CD4-positive, alpha-beta T cell treated with Interleukin-2 at 100 ng/mL for 4 hours (primary cell): ENCODE results near the gene MREG.
A peak's percentile ranks its signal among the peaks of the same experiment; 100 is the strongest.
"Not testable (repeated sequence)": the region's sequence is repeated elsewhere in the genome, so short reads cannot be mapped to it uniquely, and the experiment has no call there.

Experiments used
- DNase-seq: peaks from one replicate; pipeline ENCODE4 v3.0.0-alpha.2; 2020; ENCODE audit warnings: low spot score

Gene MREG

GRCh38 chr2:216021768-216022565, 8.6 kb upstream of the MREG start:
- DNase-seq: no peak

- DNase-seq: no peak
These were observed 5.4 kb upstream of the MREG start for GRCh38 chr2:216018709-216019108.

DNA sequence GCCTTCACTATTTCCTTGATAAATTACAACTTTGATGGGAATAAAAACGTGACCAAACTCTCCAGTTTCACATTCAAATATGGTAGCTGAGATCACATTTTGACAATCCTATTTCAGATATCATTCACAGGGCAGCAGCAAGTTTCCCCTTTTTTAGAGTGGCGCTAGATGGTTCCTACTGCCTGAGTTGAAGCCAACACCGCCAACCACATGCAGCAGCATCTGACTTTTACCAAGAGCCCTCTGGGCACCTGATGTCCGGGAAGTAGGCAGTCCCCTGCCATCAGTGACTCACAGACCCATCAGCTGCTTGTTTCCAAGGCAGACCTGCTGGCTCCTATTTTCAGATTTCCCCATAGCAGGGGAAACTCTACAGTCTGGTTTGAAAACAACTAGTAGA, 4.0 kb upstream of the MREG start:
- DNase-seq: peak; percentile 37

- peak; percentile 15 for DNase-seq
These were observed 3.2 kb upstream of the MREG start for GRCh38 chr2:216016581-216016980.

GRCh38 chr2:216015722-216016464, 2.5 kb upstream of the MREG start:
- DNase-seq: peak; percentile 55

DNA sequence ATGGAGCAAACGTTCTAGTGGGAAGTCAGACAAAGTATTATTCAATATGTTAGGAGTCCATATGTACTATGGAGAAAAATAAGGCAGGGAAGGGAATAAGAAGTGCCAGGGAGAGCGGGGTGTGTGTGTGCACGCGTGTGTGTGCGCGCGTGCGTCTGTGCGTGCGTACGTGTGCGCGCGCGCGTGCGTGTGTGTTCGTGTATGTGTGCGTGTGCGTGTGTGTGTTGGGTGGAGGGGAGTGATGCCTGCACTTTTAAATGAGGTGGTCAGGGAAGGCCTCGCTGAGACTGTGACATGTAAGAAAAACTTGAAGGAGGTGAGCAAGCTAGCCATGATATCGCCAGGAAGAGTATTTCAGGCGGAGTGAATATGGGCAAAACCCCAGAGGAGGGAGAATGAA, 1.6 kb upstream of the MREG start:
- DNase-seq: no peak

GRCh38 chr2:216014006-216014405, 655 bp upstream of the MREG start:
- DNase-seq: no peak

DNA sequence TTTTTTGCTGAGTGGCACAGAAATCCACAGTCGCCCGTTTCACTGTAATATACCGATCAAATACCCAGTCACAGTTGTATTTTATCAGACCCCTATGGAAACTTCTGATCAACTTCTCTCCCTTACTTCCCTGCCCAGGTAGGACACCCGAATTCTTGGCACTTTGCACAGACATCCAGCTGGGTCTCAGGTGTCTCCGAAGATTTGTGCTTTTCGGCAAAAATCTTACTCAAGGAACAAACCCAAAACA, 596 bp downstream of the MREG start:
- DNase-seq: no peak

DNA sequence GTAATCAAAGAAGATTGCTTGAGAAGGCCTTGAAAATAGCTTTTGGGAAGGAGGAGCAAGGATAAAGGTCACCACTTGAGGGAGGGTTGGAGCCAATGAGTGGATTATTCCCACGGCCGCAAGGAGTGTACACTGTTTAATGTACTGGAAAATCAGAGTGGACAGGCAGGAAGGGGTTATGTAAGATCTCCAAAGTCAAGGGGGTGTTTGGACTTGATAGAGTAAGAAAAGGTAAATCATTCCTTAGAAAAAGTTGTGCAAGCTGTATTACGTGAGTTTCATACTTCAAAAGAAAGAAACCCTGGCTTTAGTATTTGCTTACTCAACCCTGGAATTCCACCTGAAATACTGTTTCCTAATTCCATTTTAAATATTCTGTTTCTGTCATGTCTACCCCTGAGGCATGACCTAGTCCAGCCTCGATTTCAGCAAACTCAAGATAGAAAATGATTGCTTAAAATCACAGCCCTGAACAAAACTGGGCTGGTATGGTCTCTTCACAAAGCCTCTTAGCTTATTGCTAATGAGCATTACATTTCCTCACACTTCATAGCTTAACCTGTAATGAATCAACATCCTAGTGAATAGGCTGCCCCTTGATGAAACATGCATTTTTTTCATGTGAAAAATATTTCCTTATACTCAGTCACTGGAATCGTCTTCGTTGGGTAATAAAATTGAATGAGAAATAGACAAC, 1.1 kb downstream of the MREG start:
- no peak for DNase-seq

GRCh38 chr2:216009215-216009614, 4.1 kb downstream of the MREG start:
- not testable (repeated sequence) for DNase-seq

GRCh38 chr2:216008387-216008786, 5.0 kb downstream of the MREG start:
- no peak for DNase-seq

GRCh38 chr2:216006164-216006663, 7.1 kb downstream of the MREG start:
- DNase-seq: peak; percentile 44

- DNase-seq: no peak
These were observed 8.6 kb downstream of the MREG start for GRCh38 chr2:216004697-216005283.

- no peak for DNase-seq
These were observed 9.3 kb downstream of the MREG start for GRCh38 chr2:216003876-216004696.

DNA sequence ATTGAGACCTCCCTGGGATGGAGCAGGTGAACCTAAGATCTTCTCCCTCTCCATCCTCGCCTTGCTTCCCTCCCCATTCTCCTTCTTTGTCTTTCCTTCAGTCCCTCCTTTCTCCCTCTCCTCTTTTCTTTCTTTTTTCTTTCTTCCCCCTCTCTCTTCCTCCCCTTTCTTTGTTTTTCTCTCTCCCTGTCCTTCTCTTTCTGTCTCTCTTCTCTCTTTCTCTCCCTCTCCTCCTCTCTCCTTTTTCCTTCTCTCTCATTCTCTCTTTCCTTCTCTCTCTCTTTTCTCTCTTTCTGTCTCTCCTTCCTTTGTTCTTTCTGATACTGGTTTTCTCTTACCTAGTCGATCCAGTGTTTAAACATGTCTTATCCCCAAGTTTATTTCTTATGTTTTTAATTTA, 10.7 kb downstream of the MREG start:
- DNase-seq: no peak

DNA sequence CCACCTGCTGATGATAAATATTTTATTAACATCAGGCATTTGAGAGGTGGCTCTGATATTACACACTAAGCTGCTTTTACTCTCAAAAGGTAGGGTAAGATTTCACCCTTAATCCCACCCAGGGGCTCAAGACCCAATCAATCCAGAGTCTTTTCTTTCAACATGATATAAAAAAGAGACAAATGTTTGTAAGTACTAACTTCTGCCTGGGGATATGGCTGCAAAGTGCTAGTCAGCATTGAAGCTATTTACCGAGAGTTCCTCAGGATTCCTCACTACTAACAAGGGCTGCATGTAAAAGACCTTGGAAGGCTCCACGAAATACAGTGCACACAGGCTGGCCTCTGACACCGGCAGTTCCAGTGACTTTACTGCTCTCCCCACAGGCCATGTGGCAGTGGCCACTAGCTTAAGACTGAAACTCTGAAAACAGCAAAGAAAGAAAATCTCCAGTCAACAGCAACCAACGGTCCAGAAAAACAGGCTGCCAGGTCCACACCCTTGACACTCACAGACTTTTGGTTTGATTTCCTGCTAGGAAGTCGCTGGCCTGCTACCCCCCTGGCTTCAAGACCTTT, 11.2 kb downstream of the MREG start:
- no peak for DNase-seq

- DNase-seq: no peak
These were observed 11.9 kb downstream of the MREG start for GRCh38 chr2:216001216-216002100.

GRCh38 chr2:215998636-215999035, 14.7 kb downstream of the MREG start:
- DNase-seq: no peak

- DNase-seq: no peak
These were observed 16.1 kb downstream of the MREG start for GRCh38 chr2:215997219-215997618.

DNA sequence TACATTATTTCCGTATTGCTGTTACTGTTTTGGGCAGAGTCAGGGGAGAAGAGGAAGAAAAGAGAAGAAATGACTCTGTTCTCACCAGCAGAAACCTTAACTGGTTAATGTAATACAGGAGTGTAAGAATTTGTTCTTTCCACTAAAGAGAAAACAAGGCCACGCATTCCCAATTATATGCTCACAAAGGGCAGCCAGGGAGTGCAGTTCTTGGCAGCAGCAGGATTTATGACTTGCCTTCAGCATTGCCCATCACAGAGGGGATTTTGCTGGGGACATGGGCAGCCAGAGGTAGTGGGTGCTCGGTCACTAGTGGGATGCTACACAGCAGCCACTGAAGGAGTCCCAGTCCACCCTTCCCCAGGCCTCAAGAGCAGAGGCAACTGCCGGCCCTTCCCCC, 18.4 kb downstream of the MREG start:
- no peak for DNase-seq
